ENCODE measurements around the gene TRIM71.
"Not testable (repeated sequence)": the region's sequence is repeated elsewhere in the genome, so short reads cannot be mapped to it uniquely, and the experiment has no call there.

TRIM71 gene

GRCh38 chr3:32945136-32945535, 127.3 kb downstream of the TRIM71 start:
- peak; percentile 27 for DNase-seq (ENCODE audit: low read depth)
- TF ChIP-seq CTCF (conservative IDR thresholded peaks at IDR 0.05; ENCODE audit: control insufficient read depth, insufficient read depth, low read depth, low read length), result no peak
- no peak overlapping the region for H3K4me3 ChIP-seq (ENCODE audit: control insufficient read depth, low read depth, low read length)

DNA sequence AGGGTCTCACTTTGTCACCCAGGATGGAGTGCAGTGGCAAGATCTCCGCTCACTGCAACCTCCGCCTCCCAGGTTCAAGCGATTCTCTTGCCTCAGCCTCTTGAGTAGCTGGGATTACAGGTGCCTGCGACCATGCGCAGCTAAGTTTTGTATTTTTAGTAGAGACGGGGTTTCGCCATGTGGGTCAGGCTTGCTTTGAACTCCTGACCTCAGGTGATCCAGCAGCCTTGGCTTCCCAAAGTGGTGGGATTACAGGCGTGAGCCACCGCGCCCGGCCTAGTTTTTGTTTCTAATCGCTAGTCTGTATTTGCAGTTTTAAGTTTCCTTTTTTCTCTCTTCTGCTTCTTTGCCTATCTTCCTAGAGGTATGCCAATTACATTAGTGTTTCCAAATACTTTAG, 127.8 kb downstream of the TRIM71 start:
- DNase-seq (ENCODE audit: low read depth); H3K4me3 ChIP-seq (ENCODE audit: control insufficient read depth, low read depth, low read length): not testable (repeated sequence)

GRCh38 chr3:32946973-32947788, 129.4 kb downstream of the TRIM71 start:
- TF ChIP-seq CTCF (conservative IDR thresholded peaks at IDR 0.05; ENCODE audit: control insufficient read depth, insufficient read depth, low read depth, low read length), result no peak
- H3K4me3 ChIP-seq (ENCODE audit: control insufficient read depth, low read depth, low read length), result no peak overlapping the region
- no peak for DNase-seq (ENCODE audit: low read depth)
